SK-N-SH (cell line): ENCODE measurements around the gene ANKH. TPM values are rescaled to one million over a fixed set of nuclear protein-coding genes. Genes with fewer than 3 reads are reported as not detected.

ENCODE experiments used
- CTCF ChIA-PET: fragments of 300-600, 350-600 bp; formaldehyde crosslinking; extraction: SDS; loops from one replicate; lab custom pipeline; 2021; lab: Yijun Ruan, JAX
- POLR2A ChIA-PET: fragments of 350-600 bp; sonication (Branson Sonifier 250); formaldehyde crosslinking; extraction: SDS; loops from one replicate; lab custom pipeline; 2020; ENCODE audit warnings: antibody characterized with exemption, inconsistent platforms; lab: Yijun Ruan, JAX
- DNase-seq: peaks from one replicate; pipeline ENCODE4 v3.0.0; 2012
- H2AFZ ChIP-seq: fragments of 200-600 bp; sonication (generic); 2 replicates; pipeline ENCODE4 v1.8.1; 2016; ENCODE audit warnings: antibody characterized with exemption, mild to moderate bottlenecking, low read depth
- H3F3A ChIP-seq: fragments of 200-600 bp; sonication (generic); replicated peaks from 2 replicates; pipeline ENCODE3; 2016; ENCODE audit warnings: antibody characterized with exemption, mild to moderate bottlenecking; ENCODE audit not compliant: insufficient read depth
- H3K27ac ChIP-seq, 2 experiments: fragments of 200-500 bp in 1 of 2; fragments of 200-600 bp in 1 of 2; sonication (Bioruptor generic) in 1 of 2; sonication (generic), shearing (Covaris generic) in 1 of 2; 2 replicates each; pipeline versions ENCODE4 v1.5.1 to v1.6.1; 2014 to 2016; ENCODE audit warnings: low read depth in 2 of 2, inconsistent platforms in 1 of 2, low read length in 1 of 2, mild to moderate bottlenecking in 1 of 2, mixed read lengths in 1 of 2
- H3K27me3 ChIP-seq: fragments of 200-600 bp; sonication (generic), shearing (Covaris generic); 2 replicates; pipeline ENCODE4 v1.6.1; 2016; ENCODE audit warnings: mixed run types; ENCODE audit not compliant: insufficient read depth
- H3K36me3 ChIP-seq, 2 experiments: fragments of 200-500 bp in 1 of 2; fragments of 200-600 bp in 1 of 2; sonication (Bioruptor generic) in 1 of 2; sonication (generic) in 1 of 2; replicated peaks in 1 of 2; 2 replicates each; pipeline versions ENCODE3 to v1.5.1; 2014 to 2016; ENCODE audit warnings: low read length in 1 of 2, mild to moderate bottlenecking in 1 of 2; ENCODE audit not compliant: insufficient read depth in 2 of 2, control insufficient read depth in 1 of 2
- H3K4me1 ChIP-seq, 2 experiments: fragments of 200-500 bp in 1 of 2; fragments of 200-600 bp in 1 of 2; sonication (Bioruptor generic) in 1 of 2; sonication (generic), shearing (Covaris generic) in 1 of 2; 2 replicates each; pipeline versions ENCODE4 v1.5.1 to v1.6.1; 2014 to 2016; ENCODE audit warnings: low read depth in 1 of 2, low read length in 1 of 2, mixed run types in 1 of 2; ENCODE audit not compliant: insufficient read depth in 2 of 2, control insufficient read depth in 1 of 2
- H3K4me2 ChIP-seq: fragments of 200-600 bp; sonication (generic), shearing (Covaris generic); 2 replicates; pipeline ENCODE4 v1.6.1; 2017; ENCODE audit warnings: mixed run types
- H3K4me3 ChIP-seq, 2 experiments: fragments of 200-500 bp in 1 of 2; fragments of 200-600 bp in 1 of 2; sonication (Bioruptor generic) in 1 of 2; sonication (generic), shearing (Covaris generic) in 1 of 2; 2 replicates each; pipeline versions ENCODE4 v1.5.1 to v1.8.1; 2014 to 2016; ENCODE audit warnings: low read depth in 2 of 2, inconsistent platforms in 1 of 2, low read length in 1 of 2, mild to moderate bottlenecking in 1 of 2, mixed read lengths in 1 of 2, moderate library complexity in 1 of 2
- H3K79me2 ChIP-seq: fragments of 200-600 bp; sonication (generic); 2 replicates; pipeline ENCODE4 v1.8.1; 2017; ENCODE audit warnings: mild to moderate bottlenecking; ENCODE audit not compliant: insufficient read depth
- H3K9ac ChIP-seq: fragments of 200-600 bp; sonication (generic); 2 replicates; pipeline ENCODE4 v1.6.1; 2017; ENCODE audit warnings: mixed run types
- H3K9me2 ChIP-seq: fragments of 200-600 bp; sonication (generic); 2 replicates; pipeline ENCODE4 v1.6.1; 2017; ENCODE audit warnings: mixed run types
- H3K9me3 ChIP-seq: fragments of 200-600 bp; sonication (generic); 2 replicates; pipeline ENCODE4 v1.6.1; 2017; ENCODE audit warnings: mixed run types, mild to moderate bottlenecking, moderate library complexity
- H4K20me1 ChIP-seq: fragments of 200-600 bp; sonication (generic); 2 replicates; pipeline ENCODE4 v1.6.1; 2017; ENCODE audit warnings: mild to moderate bottlenecking, mixed run types; ENCODE audit not compliant: insufficient read depth
- CHD2 ChIP-seq: fragments of 150-350 bp; IDR thresholded peaks from 2 replicates; pipeline ENCODE4 v1.6.1; 2018; ENCODE audit warnings: low read length; ENCODE audit not compliant: partially characterized antibody
- EP300 ChIP-seq, 2 experiments: IDR thresholded peaks; 2 replicates each; pipeline versions ENCODE4 v1.4.0 to v1.6.1; 2012; ENCODE audit warnings: borderline replicate concordance in 1 of 2, low read depth in 1 of 2, low read length in 1 of 2
- IRF3 ChIP-seq: fragments of 150-350 bp; IDR thresholded peaks from 2 replicates; pipeline ENCODE4 v1.6.1; 2016; ENCODE audit warnings: mild to moderate bottlenecking, low read depth, low read length
- JUND ChIP-seq: IDR thresholded peaks from 2 replicates; pipeline ENCODE4 v1.4.0; 2012
- MAX ChIP-seq: IDR thresholded peaks from 2 replicates; pipeline ENCODE4 v1.4.0; 2012; ENCODE audit warnings: low read depth
- MEF2A ChIP-seq: IDR thresholded peaks from 2 replicates; pipeline ENCODE4 v1.4.0; 2012; ENCODE audit warnings: low read depth, borderline replicate concordance
- REST ChIP-seq: IDR thresholded peaks from 2 replicates; pipeline ENCODE4 v1.6.1; 2012; ENCODE audit warnings: mild to moderate bottlenecking, low read depth, low read length, moderate library complexity
- RFX5 ChIP-seq: IDR thresholded peaks from 2 replicates; pipeline ENCODE4 v1.6.1; 2012; ENCODE audit warnings: mild to moderate bottlenecking, improper control_type of control experiment, low read length
- RXRA ChIP-seq: IDR thresholded peaks from 2 replicates; pipeline ENCODE4 v1.4.0; 2012; ENCODE audit warnings: low read depth, mild to moderate bottlenecking, borderline replicate concordance
- TAF1 ChIP-seq: IDR thresholded peaks from 2 replicates; pipeline ENCODE4 v1.6.1; 2012; ENCODE audit warnings: low read depth, mild to moderate bottlenecking, low read length, moderate library complexity, borderline replicate concordance
- USF1 ChIP-seq: IDR thresholded peaks from 2 replicates; pipeline ENCODE4 v1.4.0; 2012; ENCODE audit warnings: low read depth, borderline replicate concordance
- USF2 ChIP-seq: fragments of 150-350 bp; IDR thresholded peaks from 2 replicates; pipeline ENCODE4 v1.6.1; 2017; ENCODE audit warnings: antibody characterized with exemption, low read length, low read depth, borderline replicate concordance
- WGBS: methylation state at CpG from one replicate; pipeline ENCODE4 v1.1.6; 2017; ENCODE audit warnings: low lambda C conversion rate; 5-methylcytosine and 5-hydroxymethylcytosine counted together
- polyA plus RNA-seq, 3 experiments: library from polyadenylated mRNA; depleted of rRNA; stranded (reverse); fragments of >200 nt; gene quantifications; 2 replicates each; pipeline ENCODE4 v1.2.3, GENCODE V29; 2012

ANKH gene
- polyA plus RNA-seq, 1 of the 3 experiments (the other 2 are of a cell fraction) = 22.0 TPM

- no peak for TF ChIP-seq REST
- TF ChIP-seq TAF1 = no peak
- TF ChIP-seq IRF3 = no peak
- TF ChIP-seq MAX = no peak
- TF ChIP-seq JUND = no peak
- no peak for TF ChIP-seq CHD2
- TF ChIP-seq RFX5 = no peak
- no peak for TF ChIP-seq MEF2A
- no peak for TF ChIP-seq USF1
- TF ChIP-seq USF2 = no peak
- no peak for TF ChIP-seq EP300 (IDR thresholded peaks at IDR 0.05; ENCODE audit: borderline replicate concordance in 1 of 2, low read depth in 1 of 2, low read length in 1 of 2)
- TF ChIP-seq RXRA = no peak
- TF ChIP-seq, all 33 proteins: peak for 0
- Histone ChIP-seq H2AFZ (no peak overlapping the region), H3K4me1 (no peaks in the 10 kb centered on the region), H3K4me3 (no peak overlapping the region), H3F3A (no peaks in the 10 kb centered on the region), H3K36me3 (peaks cover 0 to 3% of the 10 kb centered on the region in 2 experiments), H3K9me2 (no peaks in the 10 kb centered on the region), H3K27ac (no peak overlapping the region), H3K9me3 (no peaks in the 10 kb centered on the region), H3K9ac (no peak overlapping the region), H3K27me3 (no peaks in the 10 kb centered on the region), H3K4me2 (no peak overlapping the region), H4K20me1 (no peaks in the 10 kb centered on the region; the same call in 1 of the 2 replicates), H3K79me2 (peaks cover 8% of the 10 kb centered on the region)
- no peak for DNase-seq
- POLR2A ChIA-PET = no interaction called here
- CTCF ChIA-PET = interaction anchor here (1.4 kb wide), 1 partner anchor 33 kb away, joined by 3 read pairs; no protein-coding TSS in a partner anchor
- WGBS = 100% methylated on average over 2 of the region's 2 CpGs
Measured at GRCh38 chr5:14834062-14834461, 37.5 kb downstream of the ANKH start.
